GM19043 (cell line): ENCODE measurements around the gene ADAM19.

Experiments used
- ATAC-seq: cut with Tn5 transposase; IDR thresholded peaks from one replicate; pipeline ENCODE4 v1.9.1; 2021; ENCODE audit warnings: low read depth; ENCODE audit not compliant: unreplicated experiment

ADAM19 gene

GRCh38 chr5:157545610-157546310, 29.8 kb downstream of the ADAM19 start:
- no peak for ATAC-seq

GRCh38 chr5:157544623-157544989, 31.0 kb downstream of the ADAM19 start:
- ATAC-seq, result no peak

DNA sequence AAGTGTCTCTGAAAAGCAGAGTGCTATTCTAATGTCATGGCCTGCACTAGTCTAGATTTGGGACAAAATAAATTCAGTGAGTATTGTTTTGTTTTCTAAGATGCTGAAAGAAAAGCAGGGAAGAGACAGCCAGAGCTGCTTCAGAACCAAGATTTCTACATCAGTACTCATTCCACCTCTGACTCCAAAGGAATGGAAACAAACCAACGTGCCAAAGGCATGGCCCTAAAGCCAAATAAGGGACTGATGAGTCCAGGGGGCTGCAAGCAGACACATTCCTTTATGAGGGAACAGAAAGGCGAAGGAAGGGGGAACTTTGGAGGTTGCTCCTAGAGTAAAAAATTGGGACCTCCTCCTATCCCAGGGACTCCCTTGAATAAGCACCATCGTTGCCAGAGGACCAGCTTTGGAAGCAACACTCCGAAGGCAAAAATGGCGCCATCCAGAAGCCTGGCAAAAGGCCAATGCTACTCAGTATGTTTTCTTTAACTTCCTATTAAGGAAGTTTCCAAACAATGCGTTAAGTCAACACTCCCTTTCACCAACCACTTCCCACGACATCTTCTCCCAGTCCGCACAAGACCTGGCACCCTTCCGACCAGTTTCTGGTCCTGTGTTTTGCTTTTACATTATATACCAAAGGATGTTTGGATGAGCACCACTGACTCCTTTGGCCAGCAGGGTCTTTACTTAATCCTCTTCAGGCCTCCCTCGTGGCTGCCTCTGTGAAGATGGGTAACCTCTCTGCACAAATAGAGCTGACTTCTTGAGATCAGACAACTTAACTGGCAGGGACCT, 31.6 kb downstream of the ADAM19 start:
- ATAC-seq, result no peak

GRCh38 chr5:157542282-157543000, 33.1 kb downstream of the ADAM19 start:
- ATAC-seq, result no peak

DNA sequence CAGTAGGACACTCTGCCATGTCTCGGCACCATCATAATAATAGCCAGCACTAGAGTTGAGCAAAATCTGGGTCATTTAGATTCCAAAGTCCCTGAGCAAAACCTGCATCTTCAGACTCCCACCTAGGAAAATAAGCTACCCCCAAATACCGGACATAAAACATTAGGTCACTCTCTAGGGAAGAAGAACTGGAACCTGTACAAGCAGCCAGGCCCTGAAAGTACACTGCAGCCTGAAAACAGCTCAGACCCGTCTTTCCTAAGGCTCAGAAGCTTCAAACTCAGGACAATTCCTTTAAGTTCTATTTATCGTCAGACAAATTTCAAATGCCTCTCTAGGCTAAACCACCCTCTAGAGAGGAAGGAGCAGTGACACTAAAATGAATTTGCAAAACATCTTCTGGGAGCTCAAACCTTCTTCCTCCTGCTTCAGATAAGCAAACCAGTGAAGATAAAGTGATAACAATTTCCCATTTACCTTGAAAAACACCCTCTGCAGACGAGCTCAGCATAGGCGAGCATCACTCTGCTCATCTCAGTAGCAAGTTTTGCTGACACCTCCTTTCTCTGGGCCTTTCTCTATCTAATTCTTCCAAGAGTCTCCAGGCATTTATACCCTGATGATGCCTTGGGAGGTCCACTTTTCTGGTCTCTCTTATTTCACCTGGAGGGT, 34.0 kb downstream of the ADAM19 start:
- no peak for ATAC-seq

- ATAC-seq, result peak; percentile 96
Observed at GRCh38 chr5:157540707-157541446, 34.7 kb downstream of the ADAM19 start.

GRCh38 chr5:157540124-157540523, 35.5 kb downstream of the ADAM19 start:
- ATAC-seq, result no peak

DNA sequence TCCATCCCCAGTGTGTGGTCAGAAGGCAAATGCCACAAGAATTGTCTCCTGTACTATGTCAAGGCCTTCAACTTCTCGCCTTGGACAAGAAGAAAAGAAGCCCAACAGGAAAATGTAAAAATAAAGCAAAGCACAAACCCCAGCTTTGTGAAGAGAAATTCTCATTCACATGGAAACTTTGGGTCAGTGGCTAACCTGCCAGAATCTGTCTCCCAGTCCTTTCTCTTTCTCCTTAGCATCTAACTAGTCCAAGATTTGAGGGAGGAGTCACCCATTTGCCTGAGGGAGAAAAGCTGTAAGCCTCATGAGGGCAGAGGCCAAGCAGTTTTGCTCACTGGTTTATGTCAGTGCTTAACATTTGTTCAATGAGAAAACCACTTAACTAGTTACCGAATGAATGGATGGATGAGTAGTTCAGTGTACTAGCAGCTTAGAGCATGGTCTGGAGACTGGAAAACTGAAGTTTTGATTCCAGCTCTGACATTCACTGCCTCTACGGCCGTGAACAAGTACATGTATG, 36.0 kb downstream of the ADAM19 start:
- no peak for ATAC-seq

DNA sequence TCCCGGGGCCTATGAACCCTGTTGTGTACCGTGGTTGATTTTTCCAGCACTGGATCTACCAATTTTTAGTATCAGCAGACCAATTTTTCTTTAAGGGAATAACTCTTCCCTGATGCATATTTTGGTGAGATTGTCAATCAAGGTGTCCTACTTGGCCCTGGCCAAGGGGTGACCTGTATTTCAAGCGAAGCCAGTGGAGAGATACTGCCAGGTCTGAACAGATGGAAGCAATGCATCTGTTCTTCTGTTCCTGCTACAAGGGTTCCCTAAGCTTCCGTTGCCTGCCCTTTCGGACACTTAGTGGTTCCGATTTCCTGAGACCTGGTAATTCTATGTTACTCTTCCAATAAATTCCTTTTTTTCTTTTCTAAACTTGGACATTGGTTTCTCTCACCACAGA, 37.3 kb downstream of the ADAM19 start:
- ATAC-seq, result no peak

GRCh38 chr5:157535042-157535865, 40.3 kb downstream of the ADAM19 start:
- ATAC-seq, result no peak

DNA sequence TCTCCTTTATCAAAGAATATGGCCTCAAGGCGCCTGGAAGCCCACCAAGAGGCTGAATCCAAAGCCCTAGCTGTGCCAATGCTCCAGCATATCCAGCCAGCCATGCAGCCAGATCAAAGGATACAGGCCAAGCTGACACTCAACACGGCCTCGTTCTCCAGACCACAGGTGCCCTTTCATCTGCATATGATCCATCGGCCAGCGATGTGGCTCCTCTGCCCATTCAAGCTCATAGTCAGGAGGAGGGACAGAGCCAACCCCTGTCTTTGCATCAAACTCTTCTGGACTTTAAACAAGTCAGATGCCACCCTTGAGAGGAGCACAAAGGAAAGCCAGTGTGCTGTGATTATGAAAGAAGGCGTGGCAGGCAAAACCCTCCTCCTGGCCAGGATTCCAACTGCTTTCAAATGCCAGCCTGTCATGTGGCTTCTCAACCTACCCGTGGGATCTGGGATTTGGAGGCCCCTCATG, 42.5 kb downstream of the ADAM19 start:
- ATAC-seq, result no peak

DNA sequence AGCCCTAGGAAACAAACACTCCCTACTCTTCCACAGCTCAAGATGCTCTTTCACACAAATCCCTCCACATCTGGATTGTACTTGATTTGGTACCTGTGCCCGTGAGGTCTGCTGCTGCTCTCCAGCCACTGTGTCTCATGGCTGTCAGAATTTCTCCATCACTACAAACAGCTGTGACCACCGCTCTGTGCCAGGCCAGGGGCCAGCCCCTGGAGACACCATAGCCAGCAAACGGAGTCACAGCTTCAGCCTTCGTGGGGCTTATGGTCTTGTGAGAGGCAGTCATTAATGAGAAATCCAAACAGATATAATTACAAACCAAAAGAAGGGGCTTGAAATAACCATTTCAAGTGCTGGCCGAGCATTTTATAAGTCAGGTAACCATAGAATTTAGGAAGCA, 43.6 kb downstream of the ADAM19 start:
- ATAC-seq, result no peak

DNA sequence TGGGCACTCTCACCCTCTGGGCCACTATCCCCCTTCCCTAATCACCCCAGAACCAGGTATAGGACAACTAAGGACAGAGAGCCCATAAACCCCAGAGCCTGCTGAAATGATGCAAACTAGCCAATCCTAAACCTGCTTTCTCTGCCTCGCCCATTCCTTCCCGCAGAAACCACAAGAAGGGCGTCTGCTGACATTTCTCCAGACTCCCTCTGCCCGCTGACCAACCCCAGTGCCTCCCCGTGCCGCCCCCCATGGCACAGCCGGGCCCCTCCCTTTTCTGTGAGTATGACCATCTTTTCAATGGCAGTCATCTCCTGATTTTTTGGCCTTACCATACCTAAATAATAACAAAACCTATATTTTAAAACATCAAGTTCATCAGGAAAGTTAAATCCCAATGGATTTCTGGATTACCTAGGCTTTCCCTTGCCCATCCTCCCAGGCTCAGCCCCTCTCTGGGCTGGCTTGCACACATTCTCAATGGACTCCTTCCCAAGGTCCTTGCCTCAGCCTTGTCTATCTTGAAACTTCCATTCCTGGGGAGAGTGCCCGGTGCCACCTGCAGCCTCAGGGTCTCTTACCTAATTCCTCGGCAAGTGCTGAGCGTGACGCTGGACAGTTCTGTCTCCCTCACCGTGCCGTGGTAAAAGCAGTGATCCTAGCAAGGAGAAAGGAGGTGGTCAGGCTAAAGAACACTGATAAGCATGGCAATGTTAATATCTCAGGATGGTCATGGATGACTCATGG, 45.2 kb downstream of the ADAM19 start:
- no peak for ATAC-seq

- no peak for ATAC-seq
Observed at GRCh38 chr5:157529002-157529401, 46.6 kb downstream of the ADAM19 start.

- ATAC-seq, result no peak
Observed at GRCh38 chr5:157528036-157528632, 47.4 kb downstream of the ADAM19 start.

DNA sequence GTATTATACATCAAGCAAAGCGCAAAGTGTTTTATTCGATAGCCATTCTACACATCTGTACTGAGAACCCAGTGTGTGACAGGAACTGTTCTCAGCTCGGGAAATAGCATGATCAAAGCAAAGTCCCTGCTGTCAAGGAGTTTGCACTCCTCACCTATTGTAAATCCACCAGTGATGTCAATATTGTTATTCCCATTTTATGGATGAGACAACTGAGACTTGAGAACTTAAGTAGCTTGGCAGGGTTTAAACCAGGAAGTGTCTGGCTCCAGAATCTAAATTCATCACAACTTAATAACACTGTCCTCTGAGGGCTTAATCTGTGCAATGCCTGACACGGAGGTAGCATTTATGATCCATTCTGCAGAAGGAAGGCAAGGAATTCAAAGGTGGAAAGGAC, 50.7 kb downstream of the ADAM19 start:
- no peak for ATAC-seq

DNA sequence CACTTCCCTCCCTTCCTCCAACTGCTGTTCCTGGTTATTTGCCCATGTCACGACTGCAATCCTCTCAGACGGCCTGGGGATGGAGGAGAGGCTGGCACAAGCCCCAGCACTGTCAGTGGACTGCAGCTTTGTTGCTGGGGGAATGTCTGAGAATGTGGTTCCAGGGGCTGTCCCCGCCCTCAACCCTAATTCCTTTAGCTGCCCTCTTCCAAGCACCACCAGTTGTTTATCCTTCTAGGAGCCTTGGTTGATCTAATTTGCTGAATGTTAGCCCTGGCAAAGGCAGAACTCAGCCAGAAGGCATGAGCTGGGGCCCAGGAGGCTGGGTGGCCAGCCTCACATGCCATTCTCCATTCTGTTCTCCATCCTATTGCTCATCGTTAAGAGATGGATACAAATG, 51.6 kb downstream of the ADAM19 start:
- ATAC-seq, result no peak

- ATAC-seq, result no peak
Observed at GRCh38 chr5:157521704-157522029, 53.9 kb downstream of the ADAM19 start.
